Activated T-cell treated with anti-CD3 and anti-CD28 coated beads for 4 hours (primary cell): ENCODE results near the gene ZBTB26.
A peak's percentile ranks its signal among the peaks of the same experiment; 100 is the strongest.
"Not testable (repeated sequence)": the region's sequence is repeated elsewhere in the genome, so short reads cannot be mapped to it uniquely, and the experiment has no call there.

Experiments used
- DNase-seq: peaks from one replicate; pipeline ENCODE4 v3.0.0-alpha.2; 2020

Gene ZBTB26

DNA sequence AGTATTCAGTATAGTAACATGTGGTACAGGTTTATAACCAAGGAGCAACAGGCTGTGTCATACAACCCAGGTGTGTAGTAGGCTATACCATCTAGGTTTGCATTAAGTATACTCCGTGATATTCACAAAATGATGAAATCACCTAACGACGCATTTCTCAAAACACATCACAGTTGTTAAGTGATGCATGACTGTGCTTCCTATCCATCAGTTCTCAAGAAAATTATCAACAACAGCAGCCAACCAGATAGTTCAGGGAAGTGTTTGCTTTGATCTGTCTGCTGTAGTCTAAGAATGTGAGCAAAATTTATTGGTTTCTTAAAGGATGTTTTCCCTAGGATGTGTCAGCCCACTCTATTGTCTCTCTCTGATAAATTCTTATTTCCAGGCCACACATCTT lies 7.4 kb downstream of the ZBTB26 start:
- no peak for DNase-seq

DNA sequence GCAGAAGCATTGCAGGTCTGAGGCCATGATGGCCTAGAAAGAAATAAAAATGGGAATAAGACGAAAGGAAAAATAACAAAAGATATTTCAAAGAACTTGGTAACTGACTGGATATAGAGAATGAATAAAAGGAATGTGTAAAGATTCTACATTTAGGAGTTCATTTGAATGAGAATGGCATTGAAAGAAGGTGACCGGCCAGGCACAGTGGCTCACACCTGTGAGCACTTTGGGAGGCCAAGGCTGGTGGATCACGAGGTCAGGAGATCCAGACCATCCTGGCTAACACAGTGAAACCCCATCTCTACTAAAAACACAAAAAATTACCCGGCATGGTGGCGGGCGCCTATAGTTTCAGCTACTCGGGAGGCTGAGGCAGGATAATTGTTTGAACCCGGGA lies 8.6 kb downstream of the ZBTB26 start:
- no peak for DNase-seq

DNA sequence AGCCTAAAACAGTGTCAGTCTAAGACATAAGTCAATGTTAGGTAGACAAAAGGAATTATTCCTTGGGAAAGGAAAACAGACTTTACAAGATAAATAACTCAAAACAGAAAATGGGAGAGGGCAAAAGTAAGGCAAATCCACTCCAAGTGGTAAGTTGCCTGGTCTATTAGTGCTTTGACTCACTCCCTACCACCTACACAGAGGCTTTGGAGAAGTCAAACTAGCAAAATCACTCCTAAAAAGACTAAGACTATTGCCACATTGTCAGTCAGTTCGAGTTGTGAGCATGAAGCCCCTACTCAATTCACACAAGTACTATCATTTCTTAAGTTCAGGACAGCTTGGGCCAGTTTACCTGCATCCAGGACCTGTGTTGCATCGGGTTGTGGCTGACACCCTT lies 13.0 kb downstream of the ZBTB26 start:
- no peak for DNase-seq

DNA sequence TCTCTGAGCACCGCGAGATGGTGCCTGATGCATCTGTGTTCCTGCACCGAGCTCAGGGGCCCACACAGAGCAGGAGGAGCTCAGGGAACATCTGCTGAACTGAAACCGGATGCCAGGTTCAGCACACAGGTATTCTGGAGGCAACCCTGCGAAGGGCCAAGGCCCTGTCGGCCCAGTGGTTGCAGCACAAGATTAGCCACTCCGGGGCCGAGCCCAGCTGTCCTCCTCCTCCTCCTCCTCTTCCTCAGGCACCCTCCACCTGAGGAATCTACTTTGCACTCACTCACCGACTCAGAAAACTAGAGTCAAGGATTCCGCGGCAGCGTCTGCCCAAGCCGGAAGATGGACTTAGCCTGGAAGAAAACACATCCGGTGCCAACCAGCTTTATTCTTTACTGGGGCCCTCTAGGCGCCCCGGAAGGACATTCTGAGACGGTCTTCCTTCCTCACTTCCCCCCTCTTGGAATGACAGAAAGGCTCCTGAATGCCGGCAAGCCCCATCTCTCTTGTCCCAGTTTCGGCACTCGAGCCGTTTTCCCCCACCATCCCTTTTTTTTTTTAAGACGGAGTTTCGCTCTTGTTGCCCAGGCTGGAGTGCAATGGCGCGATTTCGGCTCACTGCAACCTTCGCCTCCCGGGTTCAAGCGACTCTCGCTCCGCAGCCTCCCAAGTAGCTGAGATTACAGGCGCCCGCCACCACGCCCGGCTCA lies 18.2 kb downstream of the ZBTB26 start, which contains the start of gene ZBTB6:
Gene ZBTB6, minus strand, starts transcription at position 360 of the 710 bp plus-strand sequence. CDS start 1,251 bp downstream, outside the sequence.
- DNase-seq: peak; percentile 53

DNA sequence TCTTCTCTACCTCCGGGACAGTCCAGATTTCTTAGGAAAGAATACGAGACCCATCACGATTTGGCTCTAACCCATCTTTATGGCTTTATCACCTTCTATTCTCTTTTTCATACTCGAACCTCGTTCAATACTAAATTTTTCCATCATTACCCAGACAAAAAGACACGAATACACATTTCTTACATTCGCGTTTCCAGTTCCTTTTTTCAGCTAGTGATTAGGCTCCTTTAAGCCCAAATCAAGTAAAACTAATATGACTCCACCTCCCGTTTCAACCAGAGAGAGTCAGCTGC lies 18.7 kb downstream of the ZBTB26 start:
- no peak for DNase-seq

DNA sequence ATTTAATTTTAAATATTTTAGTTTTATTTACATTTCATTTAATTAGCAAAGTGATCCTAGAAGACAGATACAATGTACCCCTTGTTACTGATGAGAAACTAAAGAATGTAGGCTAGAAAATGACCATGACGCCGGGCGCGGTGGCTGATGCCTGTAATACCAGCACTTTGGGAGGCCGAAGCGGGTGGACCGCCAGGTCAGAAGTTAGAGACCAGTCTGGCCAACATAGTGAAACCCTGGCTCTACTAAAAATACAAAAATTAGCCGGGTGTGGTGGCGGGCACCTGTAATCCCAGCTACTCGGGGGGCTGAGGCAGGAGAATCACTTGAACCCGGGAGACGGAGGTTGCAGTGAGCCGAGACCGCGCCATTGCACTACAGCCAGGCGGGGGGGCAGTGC lies 25.2 kb downstream of the ZBTB26 start:
- DNase-seq: not testable (repeated sequence)

DNA sequence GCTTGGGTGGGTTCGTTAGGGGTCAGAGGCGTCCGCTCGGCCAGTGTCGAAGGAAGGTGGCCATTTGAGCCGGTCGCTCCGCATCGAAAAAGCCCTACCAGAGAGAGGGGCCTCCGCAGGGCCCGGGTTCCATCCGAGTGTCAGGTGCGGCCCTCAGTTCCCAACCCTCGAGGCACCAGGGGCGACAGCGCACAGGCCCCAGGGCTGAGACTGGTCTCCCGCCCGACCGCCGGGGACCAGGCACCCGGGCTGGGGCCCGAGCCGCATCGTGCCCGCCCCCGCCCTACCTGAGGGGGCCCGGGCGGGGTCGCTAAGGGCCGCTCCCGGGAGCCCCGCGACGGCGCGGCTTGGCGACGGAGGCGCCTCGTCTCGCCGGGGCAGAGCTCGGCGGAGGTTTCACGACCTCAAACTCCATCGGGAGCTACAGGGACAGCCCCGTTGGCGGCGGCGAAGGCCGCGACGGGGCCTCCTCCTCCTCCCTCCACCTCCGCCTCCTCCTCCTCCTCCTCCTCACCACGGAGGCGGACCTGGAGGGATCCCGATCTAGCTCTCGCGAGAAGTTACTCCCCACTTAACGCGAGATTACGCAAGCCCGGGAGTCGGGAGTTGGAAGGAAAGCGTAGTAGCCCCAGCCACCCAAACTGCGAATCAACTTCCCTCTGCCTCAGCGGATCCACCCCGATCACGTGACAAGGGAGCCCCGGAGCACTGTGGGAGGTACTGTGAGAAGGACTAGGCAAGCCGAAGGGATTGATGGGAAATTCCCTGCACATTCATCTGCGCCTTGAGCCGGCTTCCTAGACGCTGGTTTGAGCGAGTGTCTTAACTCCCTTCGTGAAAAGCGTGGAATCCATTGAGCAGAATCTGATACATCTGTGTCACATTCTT lies 26.2 kb downstream of the ZBTB26 start, which contains the start of gene RC3H2:
Gene RC3H2, minus strand, starts transcription at position 537 of the 888 bp plus-strand sequence. CDS start 7,850 bp downstream, outside the sequence.
- peak; percentile 96 for DNase-seq

DNA sequence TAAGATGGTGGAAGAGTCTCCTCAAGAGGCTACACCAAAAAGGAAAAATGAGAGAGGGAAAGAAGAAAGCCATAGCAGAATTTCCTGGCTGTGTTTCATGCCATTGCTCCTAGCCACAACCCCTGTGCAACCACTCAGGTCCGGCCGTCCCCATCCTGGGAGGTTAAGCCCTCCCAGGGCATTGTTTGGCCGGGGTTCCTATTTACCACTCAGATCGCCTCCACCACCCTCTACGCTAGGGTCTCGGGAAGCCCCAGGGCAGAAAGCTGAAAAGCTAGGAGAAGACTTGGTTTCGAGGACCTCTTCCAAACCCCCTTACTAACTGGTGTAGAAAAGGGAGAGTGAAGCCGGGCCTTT lies 26.9 kb downstream of the ZBTB26 start:
- DNase-seq: no peak

DNA sequence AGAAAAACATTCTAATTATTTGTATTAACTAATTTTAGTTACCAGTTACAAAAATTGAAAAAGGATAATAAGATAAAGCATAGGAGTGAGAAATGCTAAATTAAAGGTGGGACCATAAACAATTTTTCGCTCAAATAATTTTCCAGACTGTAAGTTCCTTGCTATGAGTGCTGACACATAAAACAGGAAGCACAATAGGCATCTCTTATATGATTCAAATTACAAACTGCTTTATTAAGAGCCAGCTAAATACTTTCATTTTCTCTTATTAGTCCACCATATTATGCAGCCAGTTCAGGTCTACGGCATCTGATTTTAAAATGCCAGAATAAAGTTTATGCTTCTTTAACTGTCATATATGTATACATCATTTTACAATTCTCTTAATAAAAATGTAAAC lies 30.5 kb downstream of the ZBTB26 start:
- no peak for DNase-seq

DNA sequence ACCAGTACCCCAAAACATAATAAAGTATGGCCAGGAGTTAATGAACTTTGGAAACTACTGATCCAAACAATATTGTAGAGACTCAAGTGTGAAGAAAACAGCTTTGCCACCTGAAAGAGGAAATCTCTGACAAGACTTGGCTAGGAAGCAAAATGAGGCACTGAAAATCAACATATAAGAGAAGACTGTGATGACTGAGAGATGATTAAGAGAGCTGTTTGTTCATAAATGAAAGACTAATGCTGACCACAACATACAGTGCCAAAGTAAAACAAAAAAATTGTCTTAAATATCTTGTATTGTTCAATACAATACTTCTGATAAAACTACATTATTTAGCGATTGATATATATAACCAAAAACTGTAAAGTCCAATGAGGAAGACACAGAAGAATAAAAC lies 33.3 kb downstream of the ZBTB26 start:
- no peak for DNase-seq

DNA sequence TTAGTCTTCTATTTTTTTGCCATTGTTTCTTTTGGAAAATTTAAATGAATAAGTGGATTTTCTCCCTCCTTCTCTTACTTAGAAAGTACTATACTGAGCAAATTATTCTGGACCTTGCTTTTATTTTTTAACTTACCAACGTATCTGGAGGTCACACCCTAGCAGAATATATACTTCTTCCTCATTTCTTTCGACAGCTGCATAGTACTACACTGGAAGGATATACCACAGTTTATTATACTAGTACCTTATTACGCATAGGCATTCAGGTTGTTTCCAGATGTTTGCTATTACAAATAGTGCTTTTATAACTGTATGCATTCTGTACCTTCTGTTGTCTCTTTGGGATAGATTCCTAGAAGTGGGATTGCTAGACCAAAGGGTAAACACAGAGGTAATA lies 42.8 kb downstream of the ZBTB26 start:
- DNase-seq: no peak

DNA sequence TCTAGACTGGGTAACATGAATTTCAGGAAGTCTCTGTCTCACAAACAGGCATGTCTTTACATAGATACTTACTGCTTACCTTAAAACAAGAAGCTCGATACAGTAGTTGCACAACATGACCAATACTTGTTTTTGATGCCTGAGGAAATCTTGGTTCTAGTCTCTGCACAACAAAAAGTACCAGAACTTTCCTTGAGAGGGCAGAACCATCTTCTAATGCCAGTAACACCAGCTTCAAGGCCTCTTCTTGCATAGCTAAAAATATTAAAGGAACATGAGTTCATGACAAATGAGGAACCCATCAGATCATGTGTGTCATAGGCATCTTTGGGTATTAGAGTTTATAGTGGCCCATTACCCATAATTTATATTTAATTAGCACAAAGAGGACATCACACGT lies 48.2 kb downstream of the ZBTB26 start:
- no peak for DNase-seq

DNA sequence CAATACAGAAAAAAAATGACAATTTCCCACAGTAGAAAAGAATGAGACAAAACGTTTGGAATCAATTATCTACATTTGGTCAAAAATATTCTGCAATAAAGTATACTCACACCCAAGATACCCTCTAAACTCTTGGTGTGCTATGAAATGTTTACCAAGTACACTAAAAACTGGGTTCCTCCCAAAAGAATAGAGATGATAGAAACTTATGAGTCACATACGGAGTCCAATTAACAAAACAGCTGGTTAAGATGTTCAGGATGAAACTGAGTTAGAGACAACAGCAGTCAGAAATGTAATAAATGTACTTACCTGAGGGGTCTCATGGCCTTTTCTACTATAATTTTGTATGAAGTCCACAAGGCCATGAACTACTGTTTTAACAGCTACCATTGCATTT lies 51.9 kb downstream of the ZBTB26 start:
- DNase-seq: no peak

DNA sequence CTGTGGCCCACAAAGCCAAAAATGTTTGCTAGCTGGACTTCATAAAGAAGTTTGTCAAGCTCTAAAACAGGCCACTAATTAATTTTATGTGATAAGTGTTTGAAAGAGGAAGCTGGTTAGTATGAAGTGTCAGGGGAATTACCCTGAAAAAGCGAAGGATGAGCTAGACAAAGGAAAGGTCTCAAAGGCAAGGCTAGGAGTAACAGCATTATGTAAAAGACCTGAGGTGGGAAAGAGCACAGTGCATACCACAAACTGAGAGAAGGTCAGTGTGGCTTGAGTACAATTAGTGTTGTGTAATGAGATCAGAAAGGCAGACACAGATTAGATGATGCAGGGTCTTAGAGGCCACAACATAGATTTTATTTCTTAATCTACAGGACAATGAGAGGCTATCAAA lies 55.8 kb downstream of the ZBTB26 start:
- DNase-seq: no peak

DNA sequence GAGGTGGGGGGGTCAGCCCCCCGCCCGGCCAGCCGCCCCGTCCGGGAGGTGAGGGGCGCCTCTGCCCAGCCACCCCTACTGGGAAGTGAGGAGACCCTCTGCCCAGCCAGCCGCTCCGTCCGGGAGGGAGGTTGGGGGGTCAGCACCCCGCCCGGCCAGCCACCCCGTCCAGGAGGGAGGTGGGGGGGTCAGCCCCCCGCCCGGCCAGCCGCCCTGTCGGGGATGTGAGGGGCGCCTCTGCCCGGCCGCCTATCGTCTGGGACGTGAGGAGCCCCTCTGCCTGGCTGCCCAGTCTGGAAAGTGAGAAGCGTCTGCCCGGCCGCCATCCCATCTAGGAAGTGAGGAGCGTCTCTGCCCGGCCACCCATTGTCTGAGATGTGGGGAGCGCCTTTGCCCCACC lies 64.0 kb downstream of the ZBTB26 start:
- not testable (repeated sequence) for DNase-seq

DNA sequence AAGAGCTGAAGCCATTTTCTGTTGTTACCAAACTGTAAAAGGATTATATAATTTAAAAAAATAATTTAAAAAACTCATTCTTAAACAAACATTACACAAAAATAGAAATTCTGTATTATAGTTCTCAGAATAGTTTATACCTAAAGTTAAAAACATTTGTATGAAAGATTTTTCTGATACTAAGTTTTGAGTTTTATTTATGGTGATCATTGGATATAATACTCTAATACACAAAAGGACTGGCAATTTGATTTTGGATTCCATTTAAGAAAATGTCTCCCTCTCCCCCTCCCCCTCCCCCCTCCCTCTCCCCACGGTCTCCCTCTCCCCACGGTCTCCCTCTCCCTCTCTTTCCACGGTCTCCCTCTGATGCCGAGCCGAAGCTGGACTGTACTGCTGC lies 65.2 kb downstream of the ZBTB26 start:
- DNase-seq: no peak
